H1 (cell line): ENCODE measurements around the gene RNF2. TPM values are rescaled to one million over a fixed set of nuclear protein-coding genes. Genes with fewer than 3 reads are reported as not detected.
A peak's percentile ranks its signal among the peaks of the same experiment; 100 is the strongest.

Source experiments
- CTCF ChIA-PET: fragments of 300-600 bp; sonication (Branson Sonifier 250); formaldehyde crosslinking; loops from one replicate; lab custom pipeline; 2021; ENCODE audit not compliant: partially characterized antibody; lab: Charles Lee
- POLR2A ChIA-PET: fragments of 300-600 bp; sonication (Branson Sonifier 250); formaldehyde crosslinking; loops from one replicate; lab custom pipeline; 2021; ENCODE audit warnings: inconsistent platforms; ENCODE audit not compliant: partially characterized antibody; lab: Charles Lee
- DNase-seq, 2 experiments: peaks; one replicate each; pipeline versions ENCODE4 v3.0.0 to v3.0.0-alpha.2; 2010 to 2022; ENCODE audit warnings: low spot score in 2 of 2, low read depth in 1 of 2, mixed read lengths in 1 of 2
- FAIRE-seq: peaks from 2 replicates; lab custom pipeline; 2011; peaks lifted over from hg19 to GRCh38; lab: Jason Lieb, UNC
- H2AFZ ChIP-seq: 2 replicates; pipeline ENCODE4 v1.8.1; 2012; ENCODE audit warnings: low read length, inconsistent platforms
- H2AK5ac ChIP-seq: 2 replicates; pipeline ENCODE4 v1.6.1; 2013; ENCODE audit warnings: low read depth, low read length
- H2BK120ac ChIP-seq: replicated peaks from 2 replicates; pipeline ENCODE3; 2013; ENCODE audit warnings: low read depth, low read length, inconsistent platforms
- H2BK12ac ChIP-seq: 2 replicates; pipeline ENCODE4 v1.6.1; 2013; ENCODE audit warnings: low read depth, low read length
- H2BK15ac ChIP-seq: 2 replicates; pipeline ENCODE4 v1.6.1; 2013; ENCODE audit warnings: low read length
- H2BK20ac ChIP-seq: 2 replicates; pipeline ENCODE4 v1.6.1; 2013; ENCODE audit warnings: low read length
- H2BK5ac ChIP-seq: 2 replicates; pipeline ENCODE4 v1.6.1; 2013; ENCODE audit warnings: low read depth, low read length
- H3K14ac ChIP-seq: 2 replicates; pipeline ENCODE4 v1.6.1; 2013; ENCODE audit warnings: inconsistent platforms; ENCODE audit not compliant: insufficient read length
- H3K18ac ChIP-seq: 2 replicates; pipeline ENCODE4 v1.6.1; 2013; ENCODE audit warnings: low read length; ENCODE audit errors: extremely low read depth
- H3K23ac ChIP-seq: 2 replicates; pipeline ENCODE4 v1.6.1; 2013; ENCODE audit warnings: inconsistent platforms; ENCODE audit not compliant: insufficient read length
- H3K23me2 ChIP-seq: 2 replicates; pipeline ENCODE4 v1.6.1; 2013; ENCODE audit warnings: low read depth, low read length
- H3K27ac ChIP-seq: 2 replicates; pipeline ENCODE4 v1.6.1; 2011; ENCODE audit warnings: low read depth, low read length, inconsistent platforms
- H3K27me3 ChIP-seq, 4 experiments: replicated peaks in 1 of 4; 1 replicate in 1 of 4; 2 replicates in 3 of 4; pipeline versions ENCODE4 v1.6.1 to v1.8.1; 2011 to 2013; ENCODE audit warnings: low read length in 3 of 4, mild to moderate bottlenecking in 3 of 4, inconsistent platforms in 2 of 4, mixed read lengths in 2 of 4, moderate library complexity in 1 of 4; ENCODE audit not compliant: control insufficient read depth in 3 of 4, insufficient read depth in 3 of 4; ENCODE audit errors: extremely low read depth in 1 of 4
- H3K36me3 ChIP-seq, 4 experiments: 2 replicates each; pipeline versions ENCODE4 v1.6.1 to v1.8.1; 2011 to 2013; ENCODE audit warnings: mild to moderate bottlenecking in 4 of 4, low read length in 3 of 4, moderate library complexity in 2 of 4, control low read depth in 1 of 4, inconsistent platforms in 1 of 4; ENCODE audit not compliant: insufficient read depth in 4 of 4, control insufficient read depth in 2 of 4
- H3K4ac ChIP-seq: replicated peaks from 2 replicates; pipeline ENCODE3; 2013; ENCODE audit warnings: low read length, low read depth, mixed read lengths, inconsistent platforms; ENCODE audit not compliant: insufficient read length
- H3K4me1 ChIP-seq, 4 experiments: replicated peaks in 1 of 4; 1 replicate in 1 of 4; 2 replicates in 3 of 4; pipeline versions ENCODE4 v1.6.1 to v1.8.1; 2011 to 2013; ENCODE audit warnings: low read length in 3 of 4, inconsistent platforms in 2 of 4, mixed read lengths in 1 of 4; ENCODE audit not compliant: insufficient read depth in 4 of 4, control insufficient read depth in 3 of 4
- H3K4me2 ChIP-seq, 2 experiments: 2 replicates each; pipeline versions ENCODE4 v1.6.1 to v1.8.1; 2011 to 2013; ENCODE audit warnings: low read depth in 2 of 2, low read length in 2 of 2, control low read depth in 1 of 2, inconsistent platforms in 1 of 2, mild to moderate bottlenecking in 1 of 2; ENCODE audit not compliant: insufficient read depth in 1 of 2
- H3K4me3 ChIP-seq, 4 experiments: fragments of 200-600, 300-600 bp in 1 of 4; sonication (generic), shearing (Covaris generic), sonication (Bioruptor Twin) in 1 of 4; 2 replicates each; pipeline versions ENCODE4 v1.5.1 to v1.8.1; 2011 to 2016; ENCODE audit warnings: low read length in 4 of 4, low read depth in 3 of 4, control low read depth in 2 of 4, inconsistent platforms in 2 of 4, mild to moderate bottlenecking in 2 of 4, mixed read lengths in 1 of 4, moderate library complexity in 1 of 4; ENCODE audit not compliant: insufficient read depth in 2 of 4; ENCODE audit errors: extremely low read depth in 1 of 4
- H3K56ac ChIP-seq: replicated peaks from 2 replicates; pipeline ENCODE3; 2013; ENCODE audit warnings: low read depth, mild to moderate bottlenecking, mixed read lengths, low read length, inconsistent platforms; ENCODE audit not compliant: insufficient read length
- H3K79me1 ChIP-seq: 2 replicates; pipeline ENCODE4 v1.6.1; 2013; ENCODE audit warnings: low read depth, low read length, control low read depth
- H3K79me2 ChIP-seq, 2 experiments: 2 replicates each; pipeline versions ENCODE4 v1.6.1 to v1.8.1; 2012 to 2013; ENCODE audit warnings: low read length in 2 of 2, mild to moderate bottlenecking in 2 of 2, inconsistent platforms in 1 of 2; ENCODE audit not compliant: insufficient read depth in 2 of 2, control insufficient read depth in 1 of 2
- H3K9ac ChIP-seq, 4 experiments: replicated peaks in 1 of 4; 1 replicate in 1 of 4; 2 replicates in 3 of 4; pipeline versions ENCODE4 v1.6.1 to v1.8.1; 2011 to 2013; ENCODE audit warnings: low read depth in 3 of 4, low read length in 3 of 4, control low read depth in 2 of 4, mild to moderate bottlenecking in 2 of 4, moderate library complexity in 2 of 4, inconsistent platforms in 1 of 4; ENCODE audit errors: extremely low read depth in 1 of 4
- H3K9me3 ChIP-seq, 2 experiments: 2 replicates each; pipeline versions ENCODE4 v1.6.1 to v1.8.1; 2012 to 2013; ENCODE audit warnings: mild to moderate bottlenecking in 2 of 2, moderate library complexity in 2 of 2, control low read depth in 1 of 2, inconsistent platforms in 1 of 2, low read depth in 1 of 2, low read length in 1 of 2, mixed read lengths in 1 of 2; ENCODE audit not compliant: insufficient read depth in 2 of 2
- H4K20me1 ChIP-seq, 2 experiments: replicated peaks in 1 of 2; 2 replicates each; pipeline versions ENCODE3 to v1.8.1; 2011 to 2013; ENCODE audit warnings: inconsistent platforms in 2 of 2, low read length in 2 of 2, mild to moderate bottlenecking in 1 of 2; ENCODE audit not compliant: insufficient read depth in 2 of 2, control insufficient read depth in 1 of 2
- H4K5ac ChIP-seq: 2 replicates; pipeline ENCODE4 v1.6.1; 2013; ENCODE audit warnings: low read length, low read depth, mixed read lengths, inconsistent platforms; ENCODE audit not compliant: insufficient read length
- H4K8ac ChIP-seq: 2 replicates; pipeline ENCODE4 v1.8.0; 2013; ENCODE audit warnings: mild to moderate bottlenecking, moderate library complexity, low read length, inconsistent platforms; ENCODE audit not compliant: insufficient read depth; ENCODE audit errors: extremely low read depth
- H4K91ac ChIP-seq: replicated peaks from 2 replicates; pipeline ENCODE3; 2013; ENCODE audit warnings: low read length, mixed read lengths, inconsistent platforms; ENCODE audit not compliant: insufficient read length
- CEBPB ChIP-seq: IDR thresholded peaks from 2 replicates; pipeline ENCODE4 v1.6.1; 2012; ENCODE audit warnings: low read depth, low read length
- CTCF ChIP-seq, 3 experiments: IDR thresholded peaks; 1 replicate in 2 of 3; 2 replicates in 1 of 3; pipeline versions ENCODE4 v1.5.1 to v1.6.1; 2011; ENCODE audit warnings: low read length in 3 of 3, mild to moderate bottlenecking in 3 of 3, inconsistent platforms in 2 of 3, low read depth in 1 of 3, moderate library complexity in 1 of 3; ENCODE audit not compliant: insufficient read depth in 1 of 3; ENCODE audit errors: control extremely low read depth in 1 of 3
- KDM4A ChIP-seq: IDR thresholded peaks from one replicate; pipeline ENCODE4 v1.7.1; 2012; ENCODE audit warnings: low read depth, mild to moderate bottlenecking, moderate library complexity, low read length, inconsistent platforms; ENCODE audit not compliant: severe bottlenecking
- KDM5A ChIP-seq: fragments of 200-600 bp; IDR thresholded peaks from 2 replicates; pipeline ENCODE4 v1.7.1; 2012; ENCODE audit warnings: mild to moderate bottlenecking, low read length, inconsistent platforms, mixed read lengths
- RAD21 ChIP-seq, 2 experiments: IDR thresholded peaks in 1 of 2; conservative IDR thresholded peaks in 1 of 2; 2 replicates each; pipeline ENCODE4 v1.6.1; 2011; ENCODE audit warnings: low read depth in 2 of 2, low read length in 2 of 2, improper control_type of control experiment in 1 of 2, inconsistent platforms in 1 of 2, mild to moderate bottlenecking in 1 of 2, moderate library complexity in 1 of 2
- SIN3A ChIP-seq, 2 experiments: IDR thresholded peaks in 1 of 2; conservative IDR thresholded peaks in 1 of 2; 2 replicates each; pipeline ENCODE4 v1.6.1; 2011 to 2012; ENCODE audit warnings: low read length in 2 of 2, improper control_type of control experiment in 1 of 2, low read depth in 1 of 2, mild to moderate bottlenecking in 1 of 2
- USF2 ChIP-seq: IDR thresholded peaks from 2 replicates; pipeline ENCODE4 v1.6.1; 2011; ENCODE audit warnings: low read length, improper control_type of control experiment
- YY1 ChIP-seq: IDR thresholded peaks from 2 replicates; pipeline ENCODE4 v1.6.1; 2011; ENCODE audit warnings: low read depth, mild to moderate bottlenecking, low read length
- WGBS, 2 experiments: shearing (Covaris generic) in 1 of 2; methylation state at CpG; one replicate each; pipeline versions ENCODE4 v1.1.6 to v1.1.7; 2013 to 2015; ENCODE audit warnings: low lambda C conversion rate in 2 of 2, mixed read lengths in 2 of 2, inconsistent platforms in 1 of 2, low coverage in 1 of 2, missing lambda C conversion rate in 1 of 2; ENCODE audit not compliant: insufficient replicate concordance in 2 of 2, insufficient coverage in 1 of 2, insufficient read length in 1 of 2; ENCODE audit errors: extremely low coverage in 1 of 2, missing lambda C conversion rate in 1 of 2; 5-methylcytosine and 5-hydroxymethylcytosine counted together
- polyA plus RNA-seq, 7 experiments: library from polyadenylated mRNA; depleted of rRNA in 3 of 7; stranded (reverse) in 5 of 7; unstranded in 2 of 7; fragments of >200 nt in 5 of 7; fragments of 200-250 nt in 2 of 7; gene quantifications; 1 replicate in 5 of 7; 2 replicates in 1 of 7; 4 replicates in 1 of 7; pipeline versions ENCODE4 v1.2.1 to v1.2.3, GENCODE V29; 2011 to 2013; ENCODE audit warnings: missing spikeins in 2 of 7, mixed read lengths in 2 of 7
- total RNA-seq: library from RNA; stranded (reverse); fragmentation: NEBNext Ultra II Directional; extraction: Animal tissue kit (Norgen Biotek cat#: 25700); gene quantifications from 2 replicates; pipeline ENCODE4 v1.2.1, GENCODE V29; 2021

RNF2 gene
- total and polyA plus RNA-seq, 2 of the 8 experiments (the other 6 are each of a cell fraction or from before 2014, with no cell fraction given) = 28.9 to 58.9 TPM

- Histone ChIP-seq H3K23me2 (no peaks in the 10 kb centered on the region), H4K20me1 (peaks cover 2% of the 10 kb centered on the region in 2 experiments), H3K27me3 (no peaks in the 10 kb centered on the region), H3K23ac (no peak overlapping the region), H3K9me3 (no peaks in the 10 kb centered on the region), H3K4me1 (peaks cover 0 to 13% (median 6%) of the 10 kb centered on the region in 4 experiments; a peak in 5 of 7 replicates), H2AFZ (no peak overlapping the region), H2BK20ac (no peak overlapping the region), H4K5ac (no peak overlapping the region), H2BK12ac (no peak overlapping the region), H4K91ac (no peak overlapping the region), H3K18ac (no peak overlapping the region), H3K9ac (no peak overlapping the region), H2AK5ac (no peak overlapping the region), H3K36me3 (peaks cover 0 to 4% (median 1%) of the 10 kb centered on the region in 4 experiments; a peak in 2 of 8 replicates), H3K79me2 (peaks cover 10 to 96% of the 10 kb centered on the region in 2 experiments; a peak in 3 of 4 replicates), H2BK120ac (no peak overlapping the region), H3K14ac (no peak overlapping the region), H3K27ac (no peak overlapping the region), H3K4me2 (no peak overlapping the region), H3K56ac (no peak overlapping the region), H4K8ac (no peak overlapping the region), H3K4ac (no peak overlapping the region), H2BK15ac (no peak overlapping the region), H2BK5ac (no peak overlapping the region), H3K4me3 (no peak overlapping the region), H3K79me1 (no peaks in the 10 kb centered on the region)
- POLR2A ChIA-PET = interaction anchor here (2.9 kb wide), 1 partner anchor 23 kb away, joined by 12 read pairs; no protein-coding TSS in a partner anchor
- FAIRE-seq (no peak), DNase-seq (no peak)
- WGBS, 2 experiments = 91% methylated on average over 4 of the region's 4 CpGs; no CpG with 5 or more reads in 1 of the 2 experiments
- CTCF ChIA-PET = interaction anchor here (1.2 to 1.4 kb wide), 2 partner anchors 13 to 85 kb away, joined by 3 read pairs; no protein-coding TSS in a partner anchor
- TF ChIP-seq YY1 = no peak
- no peak for TF ChIP-seq KDM5A
- TF ChIP-seq RAD21 (IDR thresholded peaks at IDR 0.05 in 1 of 2, conservative IDR thresholded peaks at IDR 0.05 in 1 of 2; ENCODE audit: low read depth in 2 of 2, low read length in 2 of 2) = no peak
- TF ChIP-seq USF2 = no peak
- TF ChIP-seq KDM4A = no peak
- peak; percentile 45; the same call in 1 of the 2 replicates for TF ChIP-seq CEBPB
- TF ChIP-seq SIN3A (conservative IDR thresholded peaks at IDR 0.05 in 1 of 2, IDR thresholded peaks at IDR 0.05 in 1 of 2; ENCODE audit: low read depth in 1 of 2, low read length in 2 of 2) = no peak
- TF ChIP-seq CTCF (IDR thresholded peaks at IDR 0.05; ENCODE audit: control extremely low read depth in 1 of 3, insufficient read depth in 1 of 3, low read depth in 1 of 3, low read length in 3 of 3) = no peak
These were observed 23.9 kb downstream of the RNF2 start for GRCh38 chr1:185069202-185069772.
